NCI-H748 treated with DMSO at 0.1 percent for 48 hours (cell line): ENCODE data around the gene MGST2.
"Not testable (repeated sequence)": the region's sequence is repeated elsewhere in the genome, so short reads cannot be mapped to it uniquely, and the experiment has no call there.

Experiments used
- DNase-seq: peaks from one replicate; lab custom pipeline; 2025; lab: John Stamatoyannopoulos, UW

MGST2 gene

GRCh38 chr4:139669890-139670289, 4.3 kb downstream of the MGST2 start:
- DNase-seq, result no peak

- DNase-seq, result no peak
These were observed 5.2 kb downstream of the MGST2 start for GRCh38 chr4:139670775-139671174.

GRCh38 chr4:139672215-139672614, 6.6 kb downstream of the MGST2 start:
- DNase-seq, result no peak

- DNase-seq, result no peak
These were observed 7.1 kb downstream of the MGST2 start for GRCh38 chr4:139672732-139673131.

GRCh38 chr4:139674875-139675550, 9.4 kb downstream of the MGST2 start:
- no peak for DNase-seq

GRCh38 chr4:139675651-139676050, 10.0 kb downstream of the MGST2 start:
- DNase-seq, result no peak

GRCh38 chr4:139676365-139676764, 10.7 kb downstream of the MGST2 start:
- no peak for DNase-seq

GRCh38 chr4:139676913-139677585, 11.4 kb downstream of the MGST2 start:
- no peak for DNase-seq

GRCh38 chr4:139682309-139682708, 16.7 kb downstream of the MGST2 start:
- no peak for DNase-seq

GRCh38 chr4:139682741-139683151, 17.1 kb downstream of the MGST2 start:
- no peak for DNase-seq

GRCh38 chr4:139684351-139684750, 18.7 kb downstream of the MGST2 start:
- no peak for DNase-seq

GRCh38 chr4:139685180-139685579, 19.6 kb downstream of the MGST2 start:
- DNase-seq, result no peak

- DNase-seq, result no peak
These were observed 20.5 kb downstream of the MGST2 start for GRCh38 chr4:139686130-139686529.

- no peak for DNase-seq
These were observed 21.4 kb downstream of the MGST2 start for GRCh38 chr4:139686988-139687387.

GRCh38 chr4:139689093-139689722, 23.6 kb downstream of the MGST2 start:
- DNase-seq, result no peak

GRCh38 chr4:139690419-139690818, 24.8 kb downstream of the MGST2 start:
- no peak for DNase-seq

GRCh38 chr4:139692309-139693012, 26.8 kb downstream of the MGST2 start:
- DNase-seq, result no peak

- DNase-seq, result no peak
These were observed 29.0 kb downstream of the MGST2 start for GRCh38 chr4:139694522-139695107.

- no peak for DNase-seq
These were observed 30.9 kb downstream of the MGST2 start for GRCh38 chr4:139696491-139696890.

GRCh38 chr4:139698167-139698925, 32.7 kb downstream of the MGST2 start:
- DNase-seq, result not testable (repeated sequence)

GRCh38 chr4:139700568-139700967, 34.9 kb downstream of the MGST2 start:
- DNase-seq, result no peak
